ENCODE measurements around the gene TOMM6. TPM values are rescaled to one million over a fixed set of nuclear protein-coding genes. Genes with fewer than 3 reads are reported as not detected.

Gene TOMM6
- total RNA-seq, 1 donor from 2014 or later, result 55.0 TPM

DNA sequence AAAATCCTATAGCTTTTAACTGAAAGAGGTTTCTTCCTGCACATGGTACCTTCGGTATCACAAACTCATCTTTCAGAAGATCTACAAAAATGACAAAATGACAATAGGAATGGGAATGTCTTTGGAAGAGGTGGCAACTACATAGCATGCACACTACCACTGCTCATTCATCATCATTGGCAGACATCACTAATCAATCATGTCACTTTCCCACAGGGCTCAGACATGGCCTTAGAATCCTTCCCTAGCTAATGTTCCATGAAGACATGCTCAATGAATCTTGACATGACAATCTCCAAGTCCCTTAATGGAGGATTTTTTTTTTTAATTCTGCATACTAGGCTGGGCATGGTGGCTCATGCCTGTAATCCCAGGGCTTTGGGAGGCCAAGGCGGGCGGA is 37.1 kb upstream of the TOMM6 start:
- Histone ChIP-seq H3K27me3 (ENCODE audit: control insufficient read depth, insufficient read depth, low read length) (peaks cover 2% of the 10 kb centered on the region), H3K36me3 (ENCODE audit: control insufficient read depth, insufficient read depth, low read length) (no peaks in the 10 kb centered on the region), H3K4me3 (ENCODE audit: low read depth, low read length) (no peak overlapping the region)
- no peak for DNase-seq (ENCODE audit: low read depth)
- FAIRE-seq, result no peak
- TF ChIP-seq, protein P1, sequence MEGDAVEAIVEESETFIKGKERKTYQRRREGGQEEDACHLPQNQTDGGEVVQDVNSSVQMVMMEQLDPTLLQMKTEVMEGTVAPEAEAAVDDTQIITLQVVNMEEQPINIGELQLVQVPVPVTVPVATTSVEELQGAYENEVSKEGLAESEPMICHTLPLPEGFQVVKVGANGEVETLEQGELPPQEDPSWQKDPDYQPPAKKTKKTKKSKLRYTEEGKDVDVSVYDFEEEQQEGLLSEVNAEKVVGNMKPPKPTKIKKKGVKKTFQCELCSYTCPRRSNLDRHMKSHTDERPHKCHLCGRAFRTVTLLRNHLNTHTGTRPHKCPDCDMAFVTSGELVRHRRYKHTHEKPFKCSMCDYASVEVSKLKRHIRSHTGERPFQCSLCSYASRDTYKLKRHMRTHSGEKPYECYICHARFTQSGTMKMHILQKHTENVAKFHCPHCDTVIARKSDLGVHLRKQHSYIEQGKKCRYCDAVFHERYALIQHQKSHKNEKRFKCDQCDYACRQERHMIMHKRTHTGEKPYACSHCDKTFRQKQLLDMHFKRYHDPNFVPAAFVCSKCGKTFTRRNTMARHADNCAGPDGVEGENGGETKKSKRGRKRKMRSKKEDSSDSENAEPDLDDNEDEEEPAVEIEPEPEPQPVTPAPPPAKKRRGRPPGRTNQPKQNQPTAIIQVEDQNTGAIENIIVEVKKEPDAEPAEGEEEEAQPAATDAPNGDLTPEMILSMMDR (IDR thresholded peaks at IDR 0.05; ENCODE audit: insufficient read depth, low read length, severe bottlenecking), result no peak

GRCh38 chr6:41755895-41756294 is 31.6 kb upstream of the TOMM6 start:
- DNase-seq (ENCODE audit: low read depth) (no peak), FAIRE-seq (no peak)
- H3K4me3 ChIP-seq (ENCODE audit: low read depth, low read length), result no peak overlapping the region
- no peaks in the 10 kb centered on the region for H3K27me3 ChIP-seq (ENCODE audit: control insufficient read depth, insufficient read depth, low read length)
- no peaks in the 10 kb centered on the region for H3K36me3 ChIP-seq (ENCODE audit: control insufficient read depth, insufficient read depth, low read length)
- TF ChIP-seq, protein P1 (IDR thresholded peaks at IDR 0.05; ENCODE audit: insufficient read depth, low read length, severe bottlenecking), result no peak

DNA sequence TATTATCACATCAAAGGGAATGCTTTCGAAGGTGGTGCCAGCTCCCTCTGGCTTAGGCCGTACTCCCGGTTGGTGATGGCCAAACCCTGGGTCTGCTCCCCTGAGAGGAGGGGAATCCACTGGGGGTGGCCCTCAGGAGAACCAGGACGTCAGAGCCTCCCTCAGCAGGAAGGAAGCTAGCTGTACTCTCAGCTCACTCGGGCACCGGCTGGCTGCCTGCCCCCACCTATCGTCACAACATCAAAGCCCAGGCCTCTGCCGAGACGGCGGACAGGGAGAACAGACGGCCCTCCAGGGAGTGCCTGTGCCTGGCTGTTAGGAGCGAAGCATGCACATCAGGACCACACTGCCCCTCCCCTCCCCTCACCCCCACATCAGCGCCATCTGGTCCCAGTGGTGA is 31.1 kb upstream of the TOMM6 start:
- H3K36me3 ChIP-seq (ENCODE audit: control insufficient read depth, insufficient read depth, low read length), result no peaks in the 10 kb centered on the region
- TF ChIP-seq, protein P1 (IDR thresholded peaks at IDR 0.05; ENCODE audit: insufficient read depth, low read length, severe bottlenecking), result no peak
- no peak overlapping the region for H3K4me3 ChIP-seq (ENCODE audit: low read depth, low read length)
- FAIRE-seq, result no peak
- no peak for DNase-seq (ENCODE audit: low read depth)
- H3K27me3 ChIP-seq (ENCODE audit: control insufficient read depth, insufficient read depth, low read length), result no peaks in the 10 kb centered on the region

DNA sequence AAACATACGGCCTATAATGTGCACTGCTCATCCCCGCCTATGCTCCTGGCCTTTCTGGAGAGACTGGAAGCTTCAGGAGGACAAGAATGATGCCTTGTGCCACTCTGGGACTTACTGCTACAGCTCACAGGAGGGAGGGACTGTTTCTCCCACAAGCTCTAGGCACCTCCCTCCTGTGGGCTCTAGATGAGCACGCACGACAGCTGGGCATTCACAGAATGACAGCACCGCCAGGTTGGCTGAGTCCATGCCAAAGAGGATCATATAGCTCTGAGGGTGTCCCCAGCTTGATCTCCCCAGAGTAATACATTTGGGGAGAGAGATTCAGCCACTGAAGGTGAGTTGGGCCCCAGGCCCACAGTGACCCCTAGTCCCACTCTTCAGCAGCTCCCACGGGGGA is 30.2 kb upstream of the TOMM6 start:
- TF ChIP-seq, protein P1 (IDR thresholded peaks at IDR 0.05; ENCODE audit: insufficient read depth, low read length, severe bottlenecking), result no peak
- DNase-seq (ENCODE audit: low read depth), result no peak

GRCh38 chr6:41757931-41758640 is 29.4 kb upstream of the TOMM6 start:
- DNase-seq (ENCODE audit: low read depth) (no peak), FAIRE-seq (no peak)
- Histone ChIP-seq H3K27me3 (ENCODE audit: control insufficient read depth, insufficient read depth, low read length) (no peaks in the 10 kb centered on the region), H3K4me3 (ENCODE audit: low read depth, low read length) (no peak overlapping the region), H3K36me3 (ENCODE audit: control insufficient read depth, insufficient read depth, low read length) (no peaks in the 10 kb centered on the region)
- TF ChIP-seq, protein P1 (IDR thresholded peaks at IDR 0.05; ENCODE audit: insufficient read depth, low read length, severe bottlenecking), result no peak

More for the DNA sequence above, 30.2 kb upstream of the TOMM6 start:
- no peak for FAIRE-seq
- no peaks in the 10 kb centered on the region for H3K36me3 ChIP-seq (ENCODE audit: control insufficient read depth, insufficient read depth, low read length)
- H3K4me3 ChIP-seq (ENCODE audit: low read depth, low read length), result no peak overlapping the region
- no peaks in the 10 kb centered on the region for H3K27me3 ChIP-seq (ENCODE audit: control insufficient read depth, insufficient read depth, low read length)

- no peaks in the 10 kb centered on the region for H3K36me3 ChIP-seq (ENCODE audit: control insufficient read depth, insufficient read depth, low read length)
- no peak overlapping the region for H3K4me3 ChIP-seq (ENCODE audit: low read depth, low read length)
- no peaks in the 10 kb centered on the region for H3K27me3 ChIP-seq (ENCODE audit: control insufficient read depth, insufficient read depth, low read length)
- TF ChIP-seq, protein P1 (IDR thresholded peaks at IDR 0.05; ENCODE audit: insufficient read depth, low read length, severe bottlenecking), result no peak
- FAIRE-seq, result no peak
- DNase-seq (ENCODE audit: low read depth), result no peak
Observed at GRCh38 chr6:41758641-41759035, 28.9 kb upstream of the TOMM6 start.
